Measurements from ENCODE around the gene CYSTM1.

DNA sequence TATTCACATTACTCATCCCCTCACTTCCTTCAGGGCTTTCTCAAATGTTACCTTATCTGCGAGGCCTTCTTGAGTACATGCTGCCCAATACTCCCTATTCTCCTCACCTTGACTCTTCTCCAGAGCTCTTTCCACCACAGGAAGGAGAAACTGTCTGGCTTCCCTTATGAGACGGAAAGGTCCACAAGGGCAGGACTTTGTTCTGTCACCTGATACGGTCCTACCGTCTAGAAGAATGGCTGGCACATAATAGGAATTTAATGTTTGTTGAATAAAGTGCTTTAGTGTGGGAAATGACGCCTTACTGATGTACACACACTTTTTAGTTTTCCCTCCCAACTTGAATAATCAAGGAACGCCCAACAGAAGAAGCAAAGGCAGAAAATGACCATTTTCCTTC is 75.4 kb downstream of the CYSTM1 start:
- TF ChIP-seq ZNF384 (IDR thresholded peaks at IDR 0.05) (no peak), ARNT (IDR thresholded peaks at IDR 0.05) (no peak), SP1 (IDR thresholded peaks at IDR 0.05) (no peak), SUZ12 (IDR thresholded peaks at IDR 0.05) (no peak)

All from HEK293T (cell line).